Measurements from ENCODE around the gene MLH1. TPM values are rescaled to one million over a fixed set of nuclear protein-coding genes. Genes with fewer than 3 reads are reported as not detected.
A peak's percentile ranks its signal among the peaks of the same experiment; 100 is the strongest.

MLH1 gene
- total and polyA plus RNA-seq, 2 of the 8 experiments (the other 6 are each of a cell fraction or from before 2014, with no cell fraction given): 36.4 to 47.3 TPM

DNA sequence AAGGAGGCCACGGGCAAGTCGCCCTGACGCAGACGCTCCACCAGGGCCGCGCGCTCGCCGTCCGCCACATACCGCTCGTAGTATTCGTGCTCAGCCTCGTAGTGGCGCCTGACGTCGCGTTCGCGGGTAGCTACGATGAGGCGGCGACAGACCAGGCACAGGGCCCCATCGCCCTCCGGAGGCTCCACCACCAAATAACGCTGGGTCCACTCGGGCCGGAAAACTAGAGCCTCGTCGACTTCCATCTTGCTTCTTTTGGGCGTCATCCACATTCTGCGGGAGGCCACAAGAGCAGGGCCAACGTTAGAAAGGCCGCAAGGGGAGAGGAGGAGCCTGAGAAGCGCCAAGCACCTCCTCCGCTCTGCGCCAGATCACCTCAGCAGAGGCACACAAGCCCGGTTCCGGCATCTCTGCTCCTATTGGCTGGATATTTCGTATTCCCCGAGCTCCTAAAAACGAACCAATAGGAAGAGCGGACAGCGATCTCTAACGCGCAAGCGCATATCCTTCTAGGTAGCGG is 452 bp upstream of the MLH1 start, which contains the start of gene EPM2AIP1 (continued):
- no peak for TF ChIP-seq HDAC6 (IDR thresholded peaks at IDR 0.05; ENCODE audit: low read depth, low read length)
- TF ChIP-seq HDAC2 (IDR thresholded peaks at IDR 0.05; ENCODE audit: borderline replicate concordance in 1 of 2, low read depth in 2 of 2, low read length in 2 of 2): no peak
- no peak for TF ChIP-seq SIRT6 (IDR thresholded peaks at IDR 0.05; ENCODE audit: low read length)
- TF ChIP-seq RFX5 (IDR thresholded peaks at IDR 0.05; ENCODE audit: borderline replicate concordance, low read depth, low read length): no peak
- peak; percentile 15 to 25; a peak in 2 of 4 replicates for TF ChIP-seq RAD21 (IDR thresholded peaks at IDR 0.05 in 1 of 2, conservative IDR thresholded peaks at IDR 0.05 in 1 of 2; ENCODE audit: low read depth in 2 of 2, low read length in 2 of 2)
- no peak for TF ChIP-seq POU5F1 (IDR thresholded peaks at IDR 0.05; ENCODE audit: low read depth, low read length)
- TF ChIP-seq CHD1 (IDR thresholded peaks at IDR 0.05; ENCODE audit: low read depth, low read length): no peak
- no peak for TF ChIP-seq CBX8 (IDR thresholded peaks at IDR 0.05; ENCODE audit: borderline replicate concordance, low read depth, low read length)
- TF ChIP-seq MAFK (IDR thresholded peaks at IDR 0.05; ENCODE audit: low read depth, low read length): no peak
- TF ChIP-seq CREB1 (IDR thresholded peaks at IDR 0.05): no peak
- TF ChIP-seq PHF8 (conservative IDR thresholded peaks at IDR 0.05; ENCODE audit: low read depth, low read length): peak; percentile 92
- no peak for TF ChIP-seq BCL11A (IDR thresholded peaks at IDR 0.05; ENCODE audit: low read depth in 2 of 2, low read length in 2 of 2)
- TF ChIP-seq CEBPB (IDR thresholded peaks at IDR 0.05; ENCODE audit: low read depth, low read length): no peak
- no peak for TF ChIP-seq ZNF274 (IDR thresholded peaks at IDR 0.05; ENCODE audit: borderline replicate concordance, extremely low read depth, low read length)
- no peak for TF ChIP-seq BRCA1 (IDR thresholded peaks at IDR 0.05; ENCODE audit: low read depth, low read length)
- peak; percentile 90 for TF ChIP-seq TBP (IDR thresholded peaks at IDR 0.05; ENCODE audit: low read depth, low read length)
- TF ChIP-seq KDM1A (IDR thresholded peaks at IDR 0.05; ENCODE audit: borderline replicate concordance, low read length): no peak
- no peak for TF ChIP-seq TCF12 (IDR thresholded peaks at IDR 0.05; ENCODE audit: low read depth, low read length)
- TF ChIP-seq CHD2 (IDR thresholded peaks at IDR 0.05; ENCODE audit: low read length): no peak
- TF ChIP-seq NRF1 (IDR thresholded peaks at IDR 0.05; ENCODE audit: low read depth, low read length): no peak
- TF ChIP-seq BACH1 (IDR thresholded peaks at IDR 0.05; ENCODE audit: low read length): no peak
- TF ChIP-seq ASH2L (IDR thresholded peaks at IDR 0.05; ENCODE audit: low read length): peak; percentile 80
- TF ChIP-seq, protein P1, sequence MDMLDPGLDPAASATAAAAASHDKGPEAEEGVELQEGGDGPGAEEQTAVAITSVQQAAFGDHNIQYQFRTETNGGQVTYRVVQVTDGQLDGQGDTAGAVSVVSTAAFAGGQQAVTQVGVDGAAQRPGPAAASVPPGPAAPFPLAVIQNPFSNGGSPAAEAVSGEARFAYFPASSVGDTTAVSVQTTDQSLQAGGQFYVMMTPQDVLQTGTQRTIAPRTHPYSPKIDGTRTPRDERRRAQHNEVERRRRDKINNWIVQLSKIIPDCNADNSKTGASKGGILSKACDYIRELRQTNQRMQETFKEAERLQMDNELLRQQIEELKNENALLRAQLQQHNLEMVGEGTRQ (IDR thresholded peaks at IDR 0.05; ENCODE audit: low read length): no peak
- TF ChIP-seq SP1 (IDR thresholded peaks at IDR 0.05; ENCODE audit: low read depth, low read length): no peak
- no peak for TF ChIP-seq SP2 (IDR thresholded peaks at IDR 0.05; ENCODE audit: low read length)
- TF ChIP-seq KDM5A (IDR thresholded peaks at IDR 0.05; ENCODE audit: low read length): peak; percentile 40; the same call in 1 of the 2 replicates
- TF ChIP-seq TAF1 (IDR thresholded peaks at IDR 0.05; ENCODE audit: low read depth, low read length): peak; percentile 88

All from H1 (cell line).